Fibroblast of mammary gland (primary cell): ENCODE data around the gene OXER1.
A peak's percentile ranks its signal among the peaks of the same experiment; 100 is the strongest.

Experiments used
- DNase-seq: peaks from one replicate; pipeline ENCODE4 v3.0.0-alpha.2; 2010; ENCODE audit warnings: low read depth
- H3K4me3 ChIP-seq: 2 replicates; pipeline ENCODE4 v1.5.1; 2011; ENCODE audit warnings: low read depth, mild to moderate bottlenecking, low read length, moderate library complexity; ENCODE audit not compliant: control insufficient read depth
- CTCF ChIP-seq: conservative IDR thresholded peaks from 2 replicates; pipeline ENCODE4 v1.5.1; 2011; ENCODE audit warnings: low read depth, low read length, inconsistent platforms; ENCODE audit not compliant: control insufficient read depth, insufficient read depth

The OXER1 gene

GRCh38 chr2:42794271-42795046 lies 30.5 kb upstream of the OXER1 start:
- peak; percentile 30 for DNase-seq
- no peak overlapping the region for H3K4me3 ChIP-seq
- TF ChIP-seq CTCF, result peak; percentile 42

GRCh38 chr2:42793334-42794270 lies 29.7 kb upstream of the OXER1 start:
- DNase-seq, result no peak
- H3K4me3 ChIP-seq, result no peak overlapping the region
- TF ChIP-seq CTCF, result no peak

GRCh38 chr2:42792583-42793333 lies 28.8 kb upstream of the OXER1 start, which contains the start of gene HAAO:
HAAO (minus strand) TSS chr2:42792583; CDS start chr2:42792536, 47 bp downstream.
- peak within 1 kb of the TSS; percentile 27 for H3K4me3 ChIP-seq
- no peak for TF ChIP-seq CTCF
- DNase-seq, result no peak

GRCh38 chr2:42792087-42792582 lies 28.2 kb upstream of the OXER1 start:
- no peak for TF ChIP-seq CTCF
- H3K4me3 ChIP-seq, result peak overlapping the region; percentile 27
- DNase-seq, result no peak

- no peak for DNase-seq
- TF ChIP-seq CTCF, result no peak
- H3K4me3 ChIP-seq, result no peak overlapping the region
Measured at GRCh38 chr2:42791606-42792005, 27.7 kb upstream of the OXER1 start.

GRCh38 chr2:42789751-42790150 lies 25.8 kb upstream of the OXER1 start:
- no peak for DNase-seq
- H3K4me3 ChIP-seq, result no peak overlapping the region
- TF ChIP-seq CTCF, result no peak
